Activated CD8-positive, alpha-beta memory T cell treated with anti-CD3 and anti-CD28 coated beads for 24 hours (primary cell): ENCODE results near the gene ADCY3.

Source experiments
- DNase-seq: peaks from one replicate; pipeline ENCODE4 v3.0.0-alpha.2; 2020

The ADCY3 gene

DNA sequence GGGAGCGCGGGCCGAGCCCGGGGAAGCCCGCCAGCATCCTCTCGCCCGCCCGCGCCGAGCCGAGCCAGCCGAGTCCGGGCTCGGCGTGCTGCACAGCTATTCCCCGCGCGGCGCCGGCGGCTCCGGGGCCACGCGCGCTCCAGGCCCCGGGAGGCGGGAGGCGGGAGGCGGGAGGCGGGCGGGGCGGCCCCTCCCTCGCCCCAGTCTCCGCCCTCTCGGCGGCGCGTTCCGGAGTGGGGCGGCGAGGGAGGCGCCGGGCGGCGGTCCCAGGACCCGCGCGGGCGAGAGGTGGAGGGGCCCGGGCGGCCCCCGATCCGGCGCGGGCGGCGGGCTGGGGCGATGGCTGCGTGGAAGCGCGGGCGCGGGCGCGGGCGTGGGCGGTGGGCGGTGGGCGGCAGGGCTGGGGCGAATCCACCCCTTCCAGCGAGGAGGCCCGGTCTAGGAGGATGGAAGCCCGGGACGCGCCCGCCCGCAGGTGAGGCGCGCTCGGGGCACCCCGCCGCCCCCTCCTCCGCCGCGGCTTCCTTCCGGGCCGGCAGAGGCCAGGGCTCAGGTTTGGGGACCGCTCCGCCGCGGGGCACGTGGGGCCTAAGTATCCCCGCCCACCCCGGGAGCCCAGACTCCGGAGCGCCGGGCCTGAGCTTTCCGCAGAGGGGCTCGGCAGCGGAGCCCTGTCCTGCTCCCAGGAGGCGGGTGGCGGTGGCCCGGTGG lies at the start of gene ADCY3:
ADCY3 (minus strand) TSS at position 140 of the 711 bp plus-strand sequence. CDS start 1,250 bp downstream, outside the sequence.
- peak; percentile 84 for DNase-seq

DNA sequence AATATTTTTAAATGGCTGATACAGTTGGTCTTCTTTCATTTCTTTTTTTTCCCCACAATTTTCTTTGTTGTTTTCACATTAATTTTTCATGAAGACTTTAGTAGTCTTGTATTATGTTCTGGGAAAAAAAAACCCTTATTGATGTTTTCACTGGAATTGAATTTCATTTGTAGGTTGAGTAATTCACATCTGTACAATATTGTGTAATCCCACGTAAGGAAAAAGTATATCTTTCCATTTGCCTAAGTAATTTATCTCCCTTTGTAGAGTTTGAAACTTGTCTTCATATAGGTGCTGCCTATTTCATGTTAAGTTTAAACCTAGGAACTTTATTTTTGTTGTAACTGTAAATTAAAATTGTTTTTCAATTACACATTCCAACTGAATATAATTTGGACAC lies 49.7 kb upstream of the ADCY3 start:
- DNase-seq: no peak

DNA sequence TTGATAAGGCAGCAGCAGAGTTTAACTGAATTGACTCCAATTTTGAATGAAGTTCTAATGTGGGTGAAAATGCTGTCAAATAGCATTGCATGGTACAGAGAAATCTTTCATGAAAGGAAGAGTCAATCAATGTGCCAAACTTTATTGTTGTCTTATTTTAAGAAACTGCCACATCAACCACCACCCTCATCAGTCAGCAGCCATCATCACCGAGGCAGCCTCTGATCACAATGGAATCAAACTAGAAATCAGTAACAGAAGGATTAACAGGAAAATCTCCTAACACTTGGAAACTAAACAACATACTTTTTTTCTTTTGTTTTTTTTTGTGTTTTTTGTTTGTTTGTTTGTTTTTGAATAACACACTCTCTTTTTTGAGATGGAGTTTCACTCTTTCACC lies 41.9 kb upstream of the ADCY3 start:
- no peak for DNase-seq

DNA sequence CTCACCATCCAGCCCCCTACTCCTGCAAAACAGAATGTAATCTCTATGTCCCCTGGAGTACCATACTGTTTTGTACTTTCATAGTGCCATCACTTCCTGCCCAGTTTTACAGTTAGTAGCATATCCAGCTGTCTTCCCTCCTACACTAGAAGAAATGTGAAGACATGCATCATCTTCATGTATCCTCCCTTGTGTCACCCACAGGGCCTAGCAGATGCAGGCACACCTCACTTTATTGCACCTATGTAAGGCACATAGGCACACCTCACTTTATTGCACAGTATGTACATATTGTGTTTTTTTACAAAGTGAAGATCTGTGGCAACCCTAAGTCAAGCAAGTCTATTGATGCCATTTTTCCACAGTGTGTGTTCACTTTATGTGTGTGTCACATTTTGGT lies 39.7 kb upstream of the ADCY3 start:
- DNase-seq: no peak

DNA sequence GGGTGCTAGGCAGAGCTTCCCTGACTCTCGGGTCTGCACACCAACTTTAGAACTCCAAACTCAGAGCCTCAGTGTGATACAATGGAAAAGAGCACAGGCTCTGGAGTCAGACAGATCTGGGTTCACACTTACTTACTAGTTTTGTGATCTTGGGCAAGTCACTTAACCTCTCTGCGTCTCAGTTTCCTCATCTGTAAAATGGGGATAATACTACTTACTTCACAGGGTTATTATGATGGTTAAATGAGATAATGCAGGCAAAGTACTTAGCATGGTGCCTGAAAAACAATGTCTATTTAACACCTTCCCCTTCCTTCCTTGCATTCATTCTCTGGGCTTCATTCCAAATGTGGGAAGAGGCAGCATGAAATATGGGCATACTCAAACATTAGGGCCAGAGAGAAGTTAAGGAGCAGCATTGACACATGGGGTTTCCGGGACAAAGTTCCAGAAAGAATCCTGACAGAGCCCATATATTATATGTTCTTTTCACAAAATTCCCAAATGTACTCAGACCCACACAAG lies 38.4 kb upstream of the ADCY3 start:
- no peak for DNase-seq

DNA sequence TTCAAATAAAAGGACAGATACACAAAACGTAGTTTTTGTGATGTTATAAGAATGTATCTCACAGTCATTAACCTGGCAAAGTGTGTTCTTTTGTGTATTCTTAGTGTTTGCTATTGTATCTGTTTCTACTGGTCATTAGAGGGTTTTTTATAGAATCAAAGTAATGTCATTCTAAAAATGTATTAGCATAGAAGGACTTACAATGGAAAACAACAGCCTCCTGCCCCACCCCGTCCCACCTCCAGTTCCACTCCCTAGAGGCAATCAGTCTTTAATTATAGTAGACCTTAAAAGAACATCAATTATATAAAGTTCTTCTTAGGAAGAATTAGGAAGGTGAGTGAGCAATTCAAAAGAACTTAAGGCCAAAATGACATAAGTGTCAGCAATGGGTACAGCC lies 37.9 kb upstream of the ADCY3 start:
- no peak for DNase-seq

DNA sequence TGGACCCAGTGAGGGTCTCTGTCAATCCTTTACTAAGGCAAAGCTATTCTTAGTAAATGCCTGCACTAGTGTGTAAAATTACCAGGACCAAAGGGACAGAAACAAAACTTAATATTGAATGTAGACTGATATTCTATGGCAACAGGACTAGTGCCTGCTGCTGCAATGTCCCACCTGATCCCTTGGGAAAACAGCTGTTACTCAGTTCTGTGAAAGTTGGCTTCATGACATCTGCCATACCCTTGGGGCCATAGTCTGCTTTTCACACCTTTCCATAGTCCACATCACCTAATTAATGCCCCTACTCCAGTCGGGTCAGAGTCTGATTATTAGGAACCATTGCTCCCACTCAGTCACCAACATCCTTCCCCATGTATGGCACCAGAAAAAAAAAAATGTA lies 37.2 kb upstream of the ADCY3 start:
- DNase-seq: no peak

DNA sequence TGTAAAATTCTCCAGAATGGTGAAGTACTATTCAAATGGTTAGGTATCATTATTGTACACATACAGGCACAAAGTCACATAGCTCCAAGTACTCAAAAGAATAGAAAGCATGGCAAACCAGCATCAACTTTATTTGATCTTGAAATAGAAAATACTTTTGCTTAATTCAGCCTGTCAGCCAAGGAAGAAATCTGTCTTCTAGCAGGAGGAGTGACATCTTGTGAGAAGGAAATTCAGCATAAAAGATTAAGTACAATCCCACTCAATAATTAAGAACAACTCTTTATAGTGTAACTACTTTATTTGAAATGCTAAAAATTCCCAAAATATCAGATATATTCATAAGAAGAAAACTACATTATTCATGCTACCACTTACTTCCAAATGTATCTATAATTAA lies 35.9 kb upstream of the ADCY3 start:
- DNase-seq: no peak

DNA sequence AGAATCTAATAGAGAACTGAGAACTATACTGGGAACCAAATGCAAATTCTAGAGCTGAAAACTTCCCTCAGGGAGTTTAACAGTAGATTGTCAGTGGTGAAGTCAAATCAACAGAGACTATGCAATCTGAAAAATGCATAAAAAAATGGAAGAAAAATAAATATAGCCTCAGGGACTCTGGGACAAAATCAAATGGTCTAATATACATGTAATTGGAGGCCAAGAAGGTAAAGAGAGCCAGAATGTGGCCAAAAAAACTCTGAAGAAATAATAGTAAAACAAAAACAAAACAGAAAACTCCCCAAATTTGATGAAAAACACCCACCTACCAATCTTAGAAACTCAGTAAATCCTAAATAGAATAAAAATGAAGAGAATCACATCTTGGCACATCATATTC lies 35.2 kb upstream of the ADCY3 start:
- DNase-seq: no peak

DNA sequence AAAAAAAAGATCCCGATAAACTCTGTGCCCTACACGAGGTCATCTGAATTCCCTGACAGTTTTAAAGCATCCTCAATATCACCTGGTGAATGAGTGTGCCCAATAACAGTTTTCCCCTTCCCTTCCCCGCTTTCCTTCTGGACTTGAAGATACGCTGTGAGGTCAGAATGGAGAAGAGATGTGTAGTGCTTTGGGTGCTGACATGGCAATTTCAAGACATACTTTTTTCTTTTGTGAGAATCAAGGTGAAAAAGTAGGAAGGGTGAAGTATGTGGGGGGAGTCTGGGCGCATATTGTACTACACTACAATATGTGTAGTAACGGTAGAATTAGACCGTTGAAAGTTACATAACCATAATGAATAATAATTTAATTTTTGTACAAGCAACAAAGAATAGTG lies 30.1 kb upstream of the ADCY3 start:
- DNase-seq: no peak

DNA sequence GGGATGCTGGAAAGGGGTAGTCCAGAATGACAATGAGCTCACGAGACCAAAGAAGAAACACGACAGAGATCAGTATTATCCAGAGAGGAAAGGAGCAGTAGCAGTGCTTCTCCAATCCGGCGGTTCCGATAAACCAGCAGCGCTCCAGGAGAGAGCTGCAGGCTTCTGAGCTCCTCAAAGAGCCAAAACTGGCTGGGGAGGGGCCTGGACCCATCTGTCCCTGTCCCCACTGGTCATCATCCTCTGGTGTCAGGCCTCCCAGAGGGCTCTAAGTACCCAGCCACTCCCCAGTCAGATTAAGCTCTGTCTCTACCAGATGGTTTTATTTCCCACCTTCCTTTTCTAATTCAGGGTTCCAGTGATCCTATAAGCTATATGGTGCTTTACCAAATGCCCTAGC lies 28.5 kb upstream of the ADCY3 start:
- DNase-seq: no peak

DNA sequence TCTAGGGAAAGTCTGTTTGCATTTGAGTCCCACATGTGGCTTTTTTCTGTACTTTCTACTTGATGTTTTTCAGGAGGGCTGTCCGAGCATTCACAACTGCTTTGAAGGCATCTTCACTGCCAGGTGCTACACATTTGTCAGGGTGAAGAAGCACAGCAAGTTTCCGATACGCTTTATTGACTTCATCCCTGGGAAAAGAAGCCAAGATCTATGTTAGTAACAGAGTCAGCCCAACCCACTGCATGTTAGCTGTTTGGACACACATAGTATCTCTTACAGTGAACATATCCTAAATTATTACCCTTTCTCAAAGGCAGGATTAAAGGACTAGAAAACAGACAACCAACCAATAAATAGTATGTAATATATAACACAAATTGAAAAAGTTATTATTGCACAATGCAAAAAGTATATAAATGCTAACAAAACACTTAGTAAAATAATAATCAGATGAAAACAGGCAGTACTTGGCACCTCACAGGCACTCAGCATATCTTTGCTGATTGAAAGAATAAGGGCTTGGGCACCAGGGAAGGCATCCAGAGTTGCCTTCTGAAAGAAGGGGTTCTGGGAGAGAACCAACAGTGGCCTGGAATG lies 27.6 kb upstream of the ADCY3 start:
- no peak for DNase-seq

DNA sequence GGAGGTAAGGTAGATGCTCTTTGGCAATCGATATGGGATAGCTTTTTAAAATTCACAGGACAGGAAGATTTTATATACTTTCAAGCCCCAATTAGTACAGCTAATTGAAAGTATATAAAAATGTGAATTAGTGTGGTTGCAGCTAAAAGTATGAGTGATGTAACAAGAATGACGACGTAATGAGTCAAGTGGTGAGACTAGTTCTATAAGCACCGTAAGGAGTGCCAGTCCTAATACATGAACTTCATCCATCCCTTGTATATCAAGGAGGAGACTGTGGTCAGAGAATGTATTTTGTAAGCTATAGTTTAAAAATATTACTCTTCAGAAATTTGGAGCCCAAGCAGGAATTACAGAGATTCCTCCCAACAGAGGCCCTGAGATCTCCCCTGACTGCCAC lies 25.9 kb upstream of the ADCY3 start:
- no peak for DNase-seq

DNA sequence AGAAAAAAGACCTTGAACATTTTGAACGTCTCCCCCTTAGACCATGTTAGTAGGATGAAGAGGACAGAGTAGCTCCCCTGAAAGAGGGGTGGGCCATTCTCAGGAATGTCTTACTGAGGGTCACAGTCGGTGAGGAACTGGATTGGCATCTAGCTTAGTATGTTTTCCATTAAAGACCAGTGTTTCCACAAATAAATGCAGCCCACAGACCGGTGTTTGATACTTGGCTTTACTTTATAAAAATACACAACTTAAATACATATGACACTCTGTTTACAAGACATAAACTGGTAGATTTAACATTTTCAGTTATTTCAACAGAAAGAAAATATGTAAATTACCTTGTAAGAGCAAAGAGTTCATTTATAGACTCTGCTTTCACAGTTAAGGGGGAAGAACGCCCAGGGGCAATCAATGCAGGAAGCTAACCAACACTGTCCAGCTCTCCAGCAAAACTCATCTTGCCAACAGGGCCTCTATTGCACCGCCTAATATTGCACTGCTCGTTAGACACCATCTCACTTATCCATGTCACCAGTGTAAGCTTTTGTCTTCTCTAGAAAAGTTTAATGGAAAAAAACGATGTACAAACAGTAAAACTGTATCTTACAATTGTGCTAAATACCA lies 23.5 kb upstream of the ADCY3 start:
- no peak for DNase-seq

DNA sequence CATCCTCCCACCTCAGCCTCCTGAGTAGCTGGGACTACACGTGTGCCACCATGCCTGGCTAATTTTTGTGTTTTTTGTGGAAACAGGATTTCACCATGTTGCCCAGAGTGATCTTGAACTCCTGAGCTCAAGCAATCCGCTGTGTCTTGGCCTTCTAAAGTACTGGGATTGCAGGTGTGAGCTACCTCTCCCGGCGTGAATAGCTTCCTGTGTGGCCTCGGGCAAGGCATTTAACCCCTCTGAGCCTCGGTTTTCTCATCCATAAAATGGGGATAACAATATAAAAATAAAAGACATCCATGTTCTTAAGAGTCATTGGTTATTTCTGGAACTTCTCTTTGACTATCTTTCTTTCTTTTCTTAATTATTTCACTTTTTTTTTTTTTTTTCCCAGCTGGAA lies 19.3 kb upstream of the ADCY3 start:
- no peak for DNase-seq

DNA sequence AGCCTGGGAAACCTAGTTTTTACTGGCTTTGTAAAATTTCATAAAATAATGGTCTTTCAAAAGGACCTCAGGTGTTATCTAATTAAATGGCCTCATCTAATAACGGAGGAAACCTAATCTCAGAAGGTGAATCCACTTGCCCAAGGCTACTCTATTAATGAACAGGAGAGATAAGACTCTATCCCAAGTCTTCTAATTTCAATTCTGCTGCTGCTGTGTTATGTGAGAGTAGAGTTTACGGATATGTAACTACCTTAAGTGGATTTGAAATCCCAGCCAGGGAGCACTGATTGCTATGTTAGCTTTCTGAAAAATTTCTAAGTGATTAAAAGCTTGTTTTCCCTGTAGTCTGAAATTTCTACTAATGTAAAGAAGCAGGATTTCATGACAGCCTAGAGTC lies 17.2 kb upstream of the ADCY3 start:
- no peak for DNase-seq

DNA sequence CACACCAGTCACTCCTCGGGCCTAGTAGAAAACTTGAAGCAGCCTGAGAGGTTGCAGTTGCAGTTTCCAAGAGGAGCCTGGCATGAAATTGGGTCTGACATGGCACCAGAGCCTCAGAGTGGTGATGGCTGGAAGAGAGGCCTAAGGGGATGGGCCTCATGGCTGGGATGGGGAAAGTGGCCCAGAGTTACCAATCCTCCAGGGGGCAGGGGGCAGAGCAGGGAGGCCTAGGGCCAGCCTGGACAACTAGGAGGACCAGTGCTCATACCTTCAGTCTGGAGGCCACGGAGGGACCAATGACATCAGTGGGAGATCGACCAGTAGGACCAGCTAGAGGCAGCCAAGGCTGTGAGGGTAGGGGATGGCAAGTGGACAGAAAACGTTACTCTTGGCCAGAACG lies 15.1 kb upstream of the ADCY3 start:
- no peak for DNase-seq

DNA sequence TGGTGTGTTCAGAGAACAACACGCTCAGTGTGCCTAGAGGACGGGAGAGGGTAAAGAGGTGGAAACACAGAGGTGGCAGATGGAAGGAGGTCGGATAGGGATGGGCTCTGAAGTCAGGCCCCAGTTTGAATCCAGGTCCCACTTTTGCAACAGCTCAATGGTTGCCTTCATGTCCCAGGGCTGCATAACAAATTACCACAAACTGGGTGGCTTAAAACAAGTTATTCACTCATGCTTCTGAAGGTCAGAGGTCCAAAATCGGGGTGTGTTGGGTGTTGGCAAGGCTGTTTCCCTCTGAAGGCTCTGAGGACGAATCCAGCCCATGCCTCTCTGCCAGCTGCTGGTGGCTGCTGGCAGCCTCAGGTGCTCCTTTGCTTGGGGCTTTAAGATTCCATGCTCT lies 12.7 kb upstream of the ADCY3 start:
- DNase-seq: no peak

DNA sequence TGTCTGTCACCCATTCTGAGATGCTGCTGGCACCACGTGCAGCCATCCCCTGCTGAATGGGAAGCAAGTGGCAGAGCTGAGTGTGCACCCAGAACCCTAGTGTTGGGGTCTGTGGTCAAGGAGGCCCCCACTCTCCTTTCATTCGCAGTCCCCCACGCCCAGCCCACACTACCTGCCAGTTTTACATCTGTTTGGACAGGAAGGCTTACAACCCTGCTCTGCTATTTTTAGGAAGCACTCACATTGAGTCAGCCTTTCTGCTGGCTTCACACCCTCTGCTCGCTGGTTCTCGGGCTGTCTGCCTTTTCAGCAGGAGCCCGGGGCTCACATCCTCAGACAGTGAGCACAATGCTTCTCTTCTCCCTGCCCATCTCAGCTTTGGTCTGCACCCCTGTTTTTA lies 10.7 kb upstream of the ADCY3 start:
- peak; percentile 73 for DNase-seq

DNA sequence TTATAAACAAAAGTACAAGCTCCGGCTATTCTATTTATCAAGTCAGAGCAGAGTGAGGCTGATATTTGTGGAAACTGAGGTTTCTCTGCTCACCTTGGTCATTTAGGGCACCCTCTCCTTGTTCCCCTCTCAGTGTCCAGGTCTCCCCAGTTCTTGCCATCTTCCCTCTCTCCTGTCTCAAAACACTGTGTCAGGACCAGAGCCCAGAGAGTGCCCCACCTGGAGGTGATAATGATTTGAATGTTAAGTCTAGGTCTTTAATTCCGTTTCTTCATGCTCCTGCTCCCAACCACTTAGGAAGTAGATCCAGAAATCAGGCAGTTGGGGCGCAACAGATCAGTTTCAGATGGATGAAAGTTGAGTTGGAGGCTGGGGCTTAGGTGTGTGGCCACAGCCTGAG lies 9.2 kb upstream of the ADCY3 start:
- no peak for DNase-seq

DNA sequence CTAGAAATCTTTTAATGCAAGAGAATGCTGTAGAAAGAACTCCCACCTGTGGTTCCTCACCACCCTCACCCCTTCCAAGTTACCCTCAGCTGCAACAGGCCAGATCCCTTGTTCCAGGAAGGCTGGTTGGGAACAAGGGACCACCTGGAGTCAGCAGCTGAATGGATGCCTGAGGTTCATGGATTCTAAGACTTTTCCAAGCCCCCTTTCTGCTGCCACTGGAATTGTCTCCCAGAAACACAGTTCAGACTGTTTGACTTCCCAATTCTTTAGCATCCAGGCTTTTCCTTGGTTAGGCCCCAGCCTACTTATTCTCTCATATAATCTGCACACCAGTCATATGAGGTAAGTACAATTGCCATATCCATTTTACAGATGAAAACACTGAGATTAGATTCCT lies 8.0 kb upstream of the ADCY3 start:
- no peak for DNase-seq

DNA sequence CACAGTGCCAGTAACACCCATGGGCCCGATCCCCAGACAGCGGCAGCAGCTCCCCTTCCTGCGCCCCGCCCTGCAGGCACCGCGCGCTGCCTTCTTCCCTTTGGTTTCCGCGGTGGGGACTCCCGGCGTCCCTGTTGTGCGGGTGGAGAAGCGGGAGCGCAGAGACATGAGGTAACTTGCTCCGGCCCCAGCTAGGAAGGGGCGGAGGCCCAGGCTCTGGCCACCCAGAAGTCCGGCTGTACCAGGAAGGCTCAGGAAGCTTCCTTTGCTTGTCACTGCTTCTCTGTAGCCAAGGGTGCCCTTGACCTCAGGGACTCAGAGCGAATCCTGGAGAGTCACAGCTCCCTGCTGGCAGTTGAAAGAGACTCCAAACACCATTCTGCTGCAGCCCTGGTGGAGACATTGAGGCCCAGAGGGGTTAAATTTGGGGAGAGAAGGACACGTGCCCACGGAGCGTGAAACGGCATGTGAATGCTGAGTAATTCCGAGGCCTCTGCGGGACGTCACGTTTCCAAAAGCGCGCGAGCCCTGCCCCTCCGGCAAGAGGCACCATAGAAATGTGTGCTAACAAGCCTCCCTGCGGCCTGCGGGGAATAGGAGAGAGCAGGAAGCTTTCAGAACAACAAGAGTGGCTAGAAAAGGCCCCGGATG lies 6.7 kb upstream of the ADCY3 start:
- DNase-seq: peak; percentile 74

DNA sequence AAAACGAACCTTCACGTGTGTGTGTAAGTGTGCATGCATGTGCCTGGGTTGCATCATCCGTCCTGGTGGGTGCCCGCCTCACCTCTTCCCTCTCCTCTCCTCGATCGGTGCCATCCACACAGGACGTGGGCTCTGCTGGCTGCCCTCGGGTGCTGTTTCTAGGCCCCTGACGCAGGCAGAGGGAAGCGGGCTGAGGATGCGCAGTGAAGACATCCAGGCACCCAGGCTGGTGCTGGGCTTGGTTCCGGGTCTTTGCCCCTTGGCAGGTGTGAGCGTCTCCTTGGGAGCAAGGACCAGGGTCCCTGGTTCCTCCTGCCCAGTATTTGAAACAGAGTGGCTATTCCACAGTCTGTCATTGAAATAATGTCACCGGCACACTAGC lies 6.2 kb upstream of the ADCY3 start:
- no peak for DNase-seq

DNA sequence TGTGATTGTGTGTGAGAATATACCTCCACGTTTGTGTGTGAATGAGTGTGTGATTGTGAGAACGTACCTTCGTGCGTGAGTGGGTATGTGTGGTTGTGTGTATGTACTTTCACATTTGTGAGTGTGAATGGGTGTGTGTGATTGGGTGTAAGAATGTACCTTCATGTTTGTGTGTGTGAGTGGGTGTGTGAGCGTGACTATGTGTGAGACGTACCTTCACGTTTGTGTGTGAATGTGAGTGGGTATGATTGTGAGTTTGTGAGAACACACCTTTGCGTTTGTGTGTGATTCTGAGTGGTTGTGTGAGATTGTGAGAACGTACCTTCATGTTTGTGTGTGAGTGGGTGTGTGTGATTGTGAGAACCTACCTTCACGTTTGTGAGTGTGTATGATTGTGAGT lies 5.8 kb upstream of the ADCY3 start:
- DNase-seq: peak; percentile 51
